Neural progenitor cell (in vitro differentiated cells): ENCODE data around the gene SLC12A9.

Experiments
- CTCF ChIP-seq: fragments of 200-600 bp; sonication (generic); IDR thresholded peaks from 2 replicates; pipeline ENCODE4 v1.5.1; 2017; ENCODE audit warnings: antibody characterized with exemption, mild to moderate bottlenecking
- EZH2 ChIP-seq: fragments of 200-600 bp; sonication (generic); IDR thresholded peaks from 2 replicates; pipeline ENCODE4 v1.6.1; 2017; ENCODE audit warnings: antibody characterized with exemption, mild to moderate bottlenecking, moderate library complexity

DNA sequence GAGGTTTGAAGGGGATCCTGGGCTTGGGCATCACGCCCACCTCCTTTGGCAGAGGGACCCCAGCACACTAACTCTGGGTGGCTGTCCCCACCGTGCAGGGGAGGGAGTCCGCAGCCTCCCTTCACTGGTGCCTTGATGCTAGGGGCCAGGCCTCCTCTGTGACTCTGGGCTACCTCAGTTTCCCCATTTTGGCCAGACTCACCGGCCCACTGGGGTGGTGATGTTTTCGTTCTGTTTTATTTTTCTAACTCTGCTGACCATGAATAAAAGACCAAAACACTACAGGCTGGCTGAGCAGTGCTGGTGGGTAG is 14.2 kb downstream of the SLC12A9 start:
- no peak for TF ChIP-seq CTCF
- TF ChIP-seq EZH2, result no peak
